HepG2 (cell line): ENCODE results near the gene CYP4F12. TPM values are rescaled to one million over a fixed set of nuclear protein-coding genes. Genes with fewer than 3 reads are reported as not detected.

ENCODE experiments used
- MEIS2 ChIP-seq: sonication (generic); formaldehyde crosslinking; IDR thresholded peaks from 2 replicates; pipeline ENCODE4 v1.9.0; 2021; ENCODE audit warnings: mild to moderate bottlenecking, missing genetic modification reagents
- MYNN ChIP-seq: sonication (generic); formaldehyde crosslinking; IDR thresholded peaks from 2 replicates; pipeline ENCODE4 v1.4.0; 2020; ENCODE audit warnings: mild to moderate bottlenecking, low read depth, missing genetic modification reagents
- NFIC ChIP-seq: IDR thresholded peaks from 2 replicates; pipeline ENCODE4 v1.6.1; 2012; ENCODE audit warnings: mild to moderate bottlenecking, low read length, inconsistent platforms
- NFYC ChIP-seq: IDR thresholded peaks from 2 replicates; pipeline ENCODE4 v1.6.1; 2016; ENCODE audit warnings: missing genetic modification reagents, missing compliant biosample characterization
- YEATS4 ChIP-seq: sonication (generic); formaldehyde crosslinking; IDR thresholded peaks from 2 replicates; pipeline ENCODE4 v1.4.0; 2020; ENCODE audit warnings: missing genetic modification reagents, borderline replicate concordance
- ZBTB20 ChIP-seq: sonication (generic); formaldehyde crosslinking; IDR thresholded peaks from 2 replicates; pipeline ENCODE4 v1.8.1; 2023; ENCODE audit warnings: missing genetic modification reagents, low read depth, mild to moderate bottlenecking, borderline replicate concordance
- ZGPAT ChIP-seq: IDR thresholded peaks from 2 replicates; pipeline ENCODE4 v1.6.1; 2016; ENCODE audit warnings: mild to moderate bottlenecking
- ZNF18 ChIP-seq: sonication (generic); formaldehyde crosslinking; IDR thresholded peaks from 2 replicates; pipeline ENCODE4 v1.8.0; 2022; ENCODE audit warnings: mild to moderate bottlenecking, missing genetic modification reagents; ENCODE audit not compliant: insufficient replicate concordance
- ZNF362 ChIP-seq: sonication (generic); formaldehyde crosslinking; IDR thresholded peaks from 2 replicates; pipeline ENCODE4 v1.4.0; 2020; ENCODE audit warnings: missing genetic modification reagents, mild to moderate bottlenecking, borderline replicate concordance
- ZNF460 ChIP-seq: sonication (generic); formaldehyde crosslinking; IDR thresholded peaks from 2 replicates; pipeline ENCODE4 v1.5.1; 2020; ENCODE audit warnings: missing genetic modification reagents, mild to moderate bottlenecking, borderline replicate concordance
- ZNF713 ChIP-seq: sonication (generic); formaldehyde crosslinking; IDR thresholded peaks from 2 replicates; pipeline ENCODE4 v1.4.0; 2020; ENCODE audit warnings: mild to moderate bottlenecking, missing genetic modification reagents
- polyA plus RNA-seq, 8 experiments: library from polyadenylated mRNA; depleted of rRNA in 3 of 8; stranded (reverse) in 7 of 8; unstranded in 1 of 8; fragments of >200 nt; fragmentation: Illumina TruSeq in 4 of 8; extraction: Trizol in 4 of 8; gene quantifications; 2 replicates each; pipeline versions ENCODE4 v1.2.1 to v1.2.3, GENCODE V29; 2011 to 2016; ENCODE audit warnings: low read depth in 4 of 8, missing spikeins in 1 of 8, mixed read lengths in 1 of 8; ENCODE audit not compliant: insufficient read depth in 1 of 8
- total RNA-seq, 5 experiments: library from RNA; depleted of rRNA; stranded (reverse); fragments of >200 nt; fragmentation: Illumina TruSeq; extraction: Trizol; gene quantifications; 2 replicates each; pipeline ENCODE4 v1.2.3, GENCODE V29; 2016; ENCODE audit warnings: low read depth in 1 of 5
- TF ChIP-seq, protein P1 (sequence below): sonication (generic); formaldehyde crosslinking; IDR thresholded peaks from 2 replicates; pipeline ENCODE4 v1.4.0; 2020; ENCODE audit warnings: mild to moderate bottlenecking, missing genetic modification reagents
- TF ChIP-seq, protein P2 (sequence below), 2 experiments: fragments of 450-650 bp in 1 of 2; sonication (generic) in 1 of 2; formaldehyde crosslinking in 1 of 2; IDR thresholded peaks; 2 replicates each; pipeline versions ENCODE4 v1.6.1 to v1.8.0; 2016 to 2022; ENCODE audit warnings: antibody characterized with exemption in 1 of 2, mild to moderate bottlenecking in 1 of 2, missing genetic modification reagents in 1 of 2

The CYP4F12 gene
- total and polyA plus RNA-seq, 2 of the 13 experiments (the other 11 are each of a cell fraction or from before 2014, with no cell fraction given), result 29.9 to 30.8 TPM

DNA sequence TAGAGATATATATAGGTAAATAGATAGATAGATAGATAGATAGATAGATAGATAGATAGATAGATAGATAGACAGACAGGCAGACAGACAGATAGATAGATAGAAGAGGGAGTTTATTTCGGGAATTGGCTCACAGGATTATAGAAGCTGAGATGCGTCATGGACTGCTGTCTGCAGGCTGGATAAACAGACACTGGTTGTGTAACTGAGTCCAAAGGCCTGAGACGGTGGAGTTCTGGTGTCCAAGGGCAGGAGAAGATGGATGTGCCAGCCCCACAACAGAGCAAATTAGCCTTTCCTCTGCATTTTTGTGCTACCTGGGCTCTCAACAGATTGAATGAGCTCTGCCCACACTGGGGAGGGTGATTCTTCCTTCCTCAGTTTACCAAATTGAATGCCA lies 29.5 kb upstream of the CYP4F12 start (continued):
- TF ChIP-seq ZBTB20 (no peak), ZNF713 (CRISPR knock-in tag) (no peak), ZGPAT (CRISPR knock-in tag) (no peak; the same call in 1 of the 2 replicates), ZNF460 (CRISPR knock-in tag) (no peak), ZNF362 (CRISPR knock-in tag) (no peak), MEIS2 (CRISPR knock-in tag) (no peak), NFIC (no peak), YEATS4 (no peak), ZNF18 (CRISPR knock-in tag) (peak; percentile 24), NFYC (CRISPR knock-in tag) (no peak), MYNN (CRISPR knock-in tag) (no peak)
- TF ChIP-seq, protein P1, sequence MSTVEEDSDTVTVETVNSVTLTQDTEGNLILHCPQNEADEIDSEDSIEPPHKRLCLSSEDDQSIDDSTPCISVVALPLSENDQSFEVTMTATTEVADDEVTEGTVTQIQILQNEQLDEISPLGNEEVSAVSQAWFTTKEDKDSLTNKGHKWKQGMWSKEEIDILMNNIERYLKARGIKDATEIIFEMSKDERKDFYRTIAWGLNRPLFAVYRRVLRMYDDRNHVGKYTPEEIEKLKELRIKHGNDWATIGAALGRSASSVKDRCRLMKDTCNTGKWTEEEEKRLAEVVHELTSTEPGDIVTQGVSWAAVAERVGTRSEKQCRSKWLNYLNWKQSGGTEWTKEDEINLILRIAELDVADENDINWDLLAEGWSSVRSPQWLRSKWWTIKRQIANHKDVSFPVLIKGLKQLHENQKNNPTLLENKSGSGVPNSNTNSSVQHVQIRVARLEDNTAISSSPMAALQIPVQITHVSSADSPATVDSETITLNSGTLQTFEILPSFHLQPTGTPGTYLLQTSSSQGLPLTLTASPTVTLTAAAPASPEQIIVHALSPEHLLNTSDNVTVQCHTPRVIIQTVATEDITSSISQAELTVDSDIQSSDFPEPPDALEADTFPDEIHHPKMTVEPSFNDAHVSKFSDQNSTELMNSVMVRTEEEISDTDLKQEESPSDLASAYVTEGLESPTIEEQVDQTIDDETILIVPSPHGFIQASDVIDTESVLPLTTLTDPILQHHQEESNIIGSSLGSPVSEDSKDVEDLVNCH (CRISPR knock-in tag), result no peak
- TF ChIP-seq, protein P2, sequence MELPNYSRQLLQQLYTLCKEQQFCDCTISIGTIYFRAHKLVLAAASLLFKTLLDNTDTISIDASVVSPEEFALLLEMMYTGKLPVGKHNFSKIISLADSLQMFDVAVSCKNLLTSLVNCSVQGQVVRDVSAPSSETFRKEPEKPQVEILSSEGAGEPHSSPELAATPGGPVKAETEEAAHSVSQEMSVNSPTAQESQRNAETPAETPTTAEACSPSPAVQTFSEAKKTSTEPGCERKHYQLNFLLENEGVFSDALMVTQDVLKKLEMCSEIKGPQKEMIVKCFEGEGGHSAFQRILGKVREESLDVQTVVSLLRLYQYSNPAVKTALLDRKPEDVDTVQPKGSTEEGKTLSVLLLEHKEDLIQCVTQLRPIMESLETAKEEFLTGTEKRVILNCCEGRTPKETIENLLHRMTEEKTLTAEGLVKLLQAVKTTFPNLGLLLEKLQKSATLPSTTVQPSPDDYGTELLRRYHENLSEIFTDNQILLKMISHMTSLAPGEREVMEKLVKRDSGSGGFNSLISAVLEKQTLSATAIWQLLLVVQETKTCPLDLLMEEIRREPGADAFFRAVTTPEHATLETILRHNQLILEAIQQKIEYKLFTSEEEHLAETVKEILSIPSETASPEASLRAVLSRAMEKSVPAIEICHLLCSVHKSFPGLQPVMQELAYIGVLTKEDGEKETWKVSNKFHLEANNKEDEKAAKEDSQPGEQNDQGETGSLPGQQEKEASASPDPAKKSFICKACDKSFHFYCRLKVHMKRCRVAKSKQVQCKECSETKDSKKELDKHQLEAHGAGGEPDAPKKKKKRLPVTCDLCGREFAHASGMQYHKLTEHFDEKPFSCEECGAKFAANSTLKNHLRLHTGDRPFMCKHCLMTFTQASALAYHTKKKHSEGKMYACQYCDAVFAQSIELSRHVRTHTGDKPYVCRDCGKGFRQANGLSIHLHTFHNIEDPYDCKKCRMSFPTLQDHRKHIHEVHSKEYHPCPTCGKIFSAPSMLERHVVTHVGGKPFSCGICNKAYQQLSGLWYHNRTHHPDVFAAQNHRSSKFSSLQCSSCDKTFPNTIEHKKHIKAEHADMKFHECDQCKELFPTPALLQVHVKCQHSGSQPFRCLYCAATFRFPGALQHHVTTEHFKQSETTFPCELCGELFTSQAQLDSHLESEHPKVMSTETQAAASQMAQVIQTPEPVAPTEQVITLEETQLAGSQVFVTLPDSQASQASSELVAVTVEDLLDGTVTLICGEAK (IDR thresholded peaks at IDR 0.05), result no peak
- TF ChIP-seq, protein P2 (CRISPR knock-in tag; IDR thresholded peaks at IDR 0.05), result no peak
